Measurements from ENCODE around the gene VSIR.

- TF ChIP-seq POLR2A (IDR thresholded peaks at IDR 0.05): no peak
- no peak for TF ChIP-seq CTCF (IDR thresholded peaks at IDR 0.05)
- no peak for TF ChIP-seq POLR2AphosphoS5 (IDR thresholded peaks at IDR 0.05)
Observed at GRCh38 chr10:71772832-71773220, 494 bp downstream of the VSIR start.

All from transverse colon (tissue), 4 donors.